GM23248 (cell line): ENCODE measurements around the gene MFNG. TPM values are rescaled to one million over a fixed set of nuclear protein-coding genes. Genes with fewer than 3 reads are reported as not detected.

Experiments used
- DNase-seq: peaks from one replicate; pipeline ENCODE4 v3.0.0-alpha.2; 2015
- H2AFZ ChIP-seq: fragments of 200-600 bp; sonication (generic); 2 replicates; pipeline ENCODE4 v1.6.1; 2016; ENCODE audit warnings: antibody characterized with exemption
- H3F3A ChIP-seq: fragments of 200-600 bp; sonication (generic); 2 replicates; pipeline ENCODE4 v1.6.1; 2016; ENCODE audit warnings: mild to moderate bottlenecking, antibody characterized with exemption, mixed run types; ENCODE audit not compliant: insufficient read depth
- H3K27ac ChIP-seq: fragments of 200-600 bp; sonication (generic); 2 replicates; pipeline ENCODE4 v1.5.1; 2016; ENCODE audit warnings: mild to moderate bottlenecking
- H3K27me3 ChIP-seq: fragments of 200-600 bp; sonication (generic); replicated peaks from 2 replicates; pipeline ENCODE4 v1.6.1; 2016; ENCODE audit warnings: mild to moderate bottlenecking; ENCODE audit not compliant: insufficient read depth
- H3K36me3 ChIP-seq: fragments of 200-600 bp; sonication (generic); 2 replicates; pipeline ENCODE4 v1.6.1; 2016; ENCODE audit warnings: low read depth, mild to moderate bottlenecking
- H3K4me1 ChIP-seq: fragments of 200-600 bp; sonication (generic); 2 replicates; pipeline ENCODE4 v1.6.1; 2016; ENCODE audit warnings: mild to moderate bottlenecking; ENCODE audit not compliant: insufficient read depth
- H3K4me2 ChIP-seq: fragments of 200-600 bp; sonication (generic); one replicate; pipeline ENCODE4 v1.6.1; 2016; ENCODE audit warnings: mild to moderate bottlenecking; ENCODE audit not compliant: unreplicated experiment
- H3K4me3 ChIP-seq: fragments of 200-600 bp; sonication (generic); 2 replicates; pipeline ENCODE4 v1.5.1; 2016; ENCODE audit warnings: mild to moderate bottlenecking
- H3K79me2 ChIP-seq: fragments of 200-600 bp; sonication (generic); 2 replicates; pipeline ENCODE4 v1.6.1; 2016; ENCODE audit warnings: mild to moderate bottlenecking; ENCODE audit not compliant: insufficient read depth
- H3K9ac ChIP-seq: fragments of 200-600 bp; sonication (generic); 2 replicates; pipeline ENCODE4 v1.6.1; 2016; ENCODE audit warnings: mild to moderate bottlenecking
- H3K9me2 ChIP-seq: fragments of 200-600 bp; sonication (generic); 2 replicates; pipeline ENCODE4 v1.6.1; 2016; ENCODE audit warnings: mixed run types, mild to moderate bottlenecking, moderate library complexity; ENCODE audit not compliant: insufficient read depth
- H3K9me3 ChIP-seq: fragments of 200-600 bp; sonication (generic); one replicate; pipeline ENCODE4 v1.6.1; 2017; ENCODE audit warnings: low read depth
- H4K20me1 ChIP-seq: fragments of 200-600 bp; sonication (generic); 2 replicates; pipeline ENCODE4 v1.6.0; 2016; ENCODE audit not compliant: insufficient read depth
- EZH2 ChIP-seq: fragments of 200-600 bp; sonication (generic); IDR thresholded peaks from 2 replicates; pipeline ENCODE4 v1.6.1; 2018; ENCODE audit warnings: antibody characterized with exemption, mild to moderate bottlenecking; ENCODE audit not compliant: insufficient read depth, poor library complexity, severe bottlenecking
- EZH2phosphoT487 ChIP-seq: fragments of 200-600 bp; sonication (generic); IDR thresholded peaks from 2 replicates; pipeline ENCODE4 v1.6.1; 2018; ENCODE audit warnings: antibody characterized with exemption, moderate library complexity, mild to moderate bottlenecking, low read depth; ENCODE audit not compliant: insufficient read depth
- WGBS, 2 experiments: methylation state at CpG; one replicate each; pipeline ENCODE4 v1.1.6; 2015 to 2017; ENCODE audit warnings: low lambda C conversion rate in 2 of 2, low coverage in 1 of 2; ENCODE audit errors: missing lambda C conversion rate in 2 of 2; 5-methylcytosine and 5-hydroxymethylcytosine counted together
- in situ Hi-C: fragments of 300-500 bp; cut with MboI; formaldehyde crosslinking; loops from 2 replicates; pipeline ENCODE4 v1.15.0; 2020
- polyA plus RNA-seq: library from polyadenylated mRNA; unstranded; fragments of >200 nt; fragmentation: Nextera tagmentation; extraction: Ambion mirVana; gene quantifications from 2 replicates; pipeline ENCODE4 v1.2.1, GENCODE V29; 2016
- total RNA-seq: library from RNA; depleted of rRNA; stranded (reverse); fragments of >200 nt; shearing (Covaris generic); gene quantifications from 2 replicates; pipeline ENCODE4 v1.2.3, GENCODE V29; 2014

MFNG gene
- total and polyA plus RNA-seq, 2 experiments from 2014 or later = not detected

DNA sequence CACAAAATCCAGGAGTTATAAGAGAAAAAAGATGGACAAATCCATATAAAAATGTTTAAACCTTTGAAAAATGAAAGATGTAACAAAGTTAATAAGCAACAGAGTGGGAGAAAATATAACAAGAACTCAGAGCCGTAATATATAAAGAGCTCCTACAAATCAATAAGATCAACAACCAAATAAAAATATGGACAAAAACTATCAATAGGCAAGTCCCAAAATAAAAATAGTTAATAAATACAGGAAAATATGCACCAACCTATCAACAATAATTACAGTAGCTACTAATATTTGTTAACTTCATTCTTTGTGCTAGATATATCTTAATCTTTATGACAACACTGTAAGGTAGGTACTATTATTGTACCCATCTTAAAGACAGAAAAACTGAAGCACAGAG lies 30.3 kb upstream of the MFNG start:
- Histone ChIP-seq H3K9me2 (no peaks in the 10 kb centered on the region), H3K36me3 (no peaks in the 10 kb centered on the region), H3F3A (peaks cover 12% of the 10 kb centered on the region; the same call in 1 of the 2 replicates), H2AFZ (no peak overlapping the region), H3K27me3 (no peaks in the 10 kb centered on the region), H3K4me2 (no peak overlapping the region), H3K9me3 (no peaks in the 10 kb centered on the region), H3K4me1 (peaks cover 11% of the 10 kb centered on the region), H4K20me1 (no peaks in the 10 kb centered on the region), H3K9ac (no peak overlapping the region), H3K4me3 (no peak overlapping the region), H3K79me2 (no peaks in the 10 kb centered on the region), H3K27ac (no peak overlapping the region)
- no peak for TF ChIP-seq EZH2phosphoT487
- TF ChIP-seq EZH2 = no peak
- WGBS, 2 experiments = 98 to 100% methylated on average over 1 of the region's 1 CpG
- no peak for DNase-seq
- in situ Hi-C loops = no loop called here

DNA sequence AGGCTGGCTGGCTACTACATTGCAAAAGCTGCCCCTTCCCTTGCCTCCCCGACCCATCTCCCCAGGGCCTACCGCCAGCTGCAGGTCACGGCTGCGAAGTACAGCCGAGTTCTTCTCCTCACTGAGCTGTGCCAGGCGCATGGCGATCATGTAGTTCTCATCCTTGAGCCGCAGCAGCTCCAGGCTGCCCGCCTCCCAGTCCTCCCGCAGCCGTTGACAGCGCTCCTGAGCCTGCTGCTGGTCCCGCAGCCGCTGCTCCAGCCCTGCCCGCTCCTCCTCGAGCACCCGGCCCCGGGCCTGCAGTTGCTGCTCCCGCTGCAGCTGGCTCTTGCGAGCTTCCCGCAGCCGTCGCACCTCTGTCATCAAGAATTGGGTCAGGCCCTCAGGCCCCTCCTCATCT lies 29.7 kb upstream of the MFNG start:
- H3F3A ChIP-seq = peaks cover 12% of the 10 kb centered on the region; the same call in 1 of the 2 replicates
- no peaks in the 10 kb centered on the region for H3K27me3 ChIP-seq
- no peaks in the 10 kb centered on the region for H3K36me3 ChIP-seq
- in situ Hi-C loops = no loop called here
- H4K20me1 ChIP-seq = no peaks in the 10 kb centered on the region
- 83 to 86% methylated on average over 23 of the region's 23 CpGs for WGBS, 2 experiments
- H3K4me2 ChIP-seq = no peak overlapping the region
- DNase-seq = no peak
- H2AFZ ChIP-seq = no peak overlapping the region
- no peak for TF ChIP-seq EZH2
- TF ChIP-seq EZH2phosphoT487 = no peak
- H3K9ac ChIP-seq = no peak overlapping the region
- H3K4me3 ChIP-seq = no peak overlapping the region
- H3K79me2 ChIP-seq = no peaks in the 10 kb centered on the region
- no peaks in the 10 kb centered on the region for H3K9me3 ChIP-seq
- no peak overlapping the region for H3K27ac ChIP-seq
- no peaks in the 10 kb centered on the region for H3K9me2 ChIP-seq
- H3K4me1 ChIP-seq = peaks cover 11% of the 10 kb centered on the region

DNA sequence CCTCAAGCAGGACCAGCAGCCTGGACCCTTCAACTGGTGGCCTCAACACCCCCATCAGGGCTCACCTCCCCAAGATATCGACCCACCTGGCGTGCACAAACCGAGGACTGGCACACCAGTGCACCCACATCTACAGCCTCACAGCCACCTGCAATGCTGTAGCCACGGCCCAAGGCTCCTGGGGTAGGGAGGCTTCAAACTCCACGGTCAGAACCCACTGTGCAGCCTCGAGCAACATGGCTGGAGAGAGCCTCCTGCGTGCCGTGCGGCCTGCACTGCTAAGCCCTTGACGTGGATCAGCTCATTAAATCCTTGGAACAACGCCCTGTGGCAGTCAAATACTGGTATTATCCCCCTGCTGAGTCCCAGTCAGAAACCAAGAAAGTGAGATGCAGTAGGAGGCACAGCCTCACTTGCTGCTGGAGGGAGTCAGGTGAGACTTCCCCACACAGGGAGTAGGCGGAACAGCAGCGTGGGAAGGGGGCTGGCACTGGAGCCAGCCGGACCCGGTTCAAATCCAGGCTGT lies 28.4 kb upstream of the MFNG start:
- no peak overlapping the region for H2AFZ ChIP-seq
- H3K9me2 ChIP-seq = no peaks in the 10 kb centered on the region
- in situ Hi-C loops = no loop called here
- no peak overlapping the region for H3K4me3 ChIP-seq
- no peaks in the 10 kb centered on the region for H3K9me3 ChIP-seq
- H3F3A ChIP-seq = peaks cover 12% of the 10 kb centered on the region; the same call in 1 of the 2 replicates
- no peaks in the 10 kb centered on the region for H3K36me3 ChIP-seq
- H3K4me2 ChIP-seq = no peak overlapping the region
- no peak for DNase-seq
- no peak overlapping the region for H3K9ac ChIP-seq
- TF ChIP-seq EZH2 = no peak
- H3K27ac ChIP-seq = no peak overlapping the region
- no peaks in the 10 kb centered on the region for H3K79me2 ChIP-seq
- H3K4me1 ChIP-seq = peaks cover 11% of the 10 kb centered on the region
- WGBS, 2 experiments = 88 to 90% methylated on average over 15 of the region's 15 CpGs
- H3K27me3 ChIP-seq = no peaks in the 10 kb centered on the region
- H4K20me1 ChIP-seq = no peaks in the 10 kb centered on the region

DNA sequence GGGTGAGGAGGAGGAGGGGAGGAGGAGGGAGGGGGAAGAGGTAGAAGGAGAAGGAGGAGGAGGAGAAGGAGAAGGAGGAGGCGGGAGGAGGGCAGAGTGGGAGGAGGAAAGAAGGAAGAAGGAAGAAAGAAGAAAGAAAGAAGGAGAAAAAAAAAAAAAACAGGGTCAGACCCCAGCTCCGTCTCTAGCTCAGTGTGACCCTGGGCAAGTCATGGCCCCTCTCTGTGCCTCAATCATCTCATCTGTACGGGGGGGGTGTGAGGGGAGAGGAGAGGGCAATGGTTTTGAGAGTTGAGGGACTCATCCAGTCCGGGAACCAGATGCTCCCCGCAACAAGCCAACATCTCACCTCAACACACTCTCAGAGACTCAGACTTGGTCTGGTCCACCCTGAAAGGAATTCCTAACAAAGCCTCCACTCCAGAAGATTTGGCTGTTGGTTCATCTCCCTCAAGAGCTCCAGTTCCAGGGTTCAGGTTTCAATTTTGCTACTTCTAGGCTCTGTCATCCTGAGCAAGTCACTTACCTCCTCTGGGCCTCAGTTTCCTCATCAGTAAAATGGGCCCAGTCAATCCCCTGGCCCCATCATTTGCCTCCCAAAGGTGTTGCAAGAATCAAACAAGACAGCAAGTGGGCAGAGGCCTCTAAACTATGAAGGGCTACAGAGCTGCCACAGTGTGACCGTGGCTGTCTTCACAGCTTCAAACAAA lies 25.4 kb upstream of the MFNG start:
- no peak overlapping the region for H3K27ac ChIP-seq
- H3K9me2 ChIP-seq = no peaks in the 10 kb centered on the region
- H3K4me2 ChIP-seq = peak overlapping the region; percentile 30
- no peaks in the 10 kb centered on the region for H3K36me3 ChIP-seq
- no peak overlapping the region for H2AFZ ChIP-seq
- in situ Hi-C loops = no loop called here
- no peaks in the 10 kb centered on the region for H3K79me2 ChIP-seq
- H3K4me1 ChIP-seq = peaks cover 11% of the 10 kb centered on the region
- DNase-seq = no peak
- H4K20me1 ChIP-seq = no peaks in the 10 kb centered on the region
- no peaks in the 10 kb centered on the region for H3K9me3 ChIP-seq
- H3F3A ChIP-seq = peaks cover 12% of the 10 kb centered on the region; the same call in 1 of the 2 replicates
- no peak for TF ChIP-seq EZH2
- TF ChIP-seq EZH2phosphoT487 = no peak
- H3K27me3 ChIP-seq = no peaks in the 10 kb centered on the region; the same call in 1 of the 2 replicates
- H3K4me3 ChIP-seq = no peak overlapping the region
- H3K9ac ChIP-seq = no peak overlapping the region
- 91 to 94% methylated on average over 4 to 6 of the region's 6 CpGs for WGBS, 2 experiments
